HepG2 (cell line): ENCODE measurements around the gene BLID. TPM values are rescaled to one million over a fixed set of nuclear protein-coding genes. Genes with fewer than 3 reads are reported as not detected.
A peak's percentile ranks its signal among the peaks of the same experiment; 100 is the strongest.

Source experiments
- ADNP ChIP-seq: sonication (generic); formaldehyde crosslinking; IDR thresholded peaks from 2 replicates; pipeline ENCODE4 v1.4.0; 2020; ENCODE audit warnings: missing genetic modification reagents
- AKAP8 ChIP-seq: sonication (generic); formaldehyde crosslinking; IDR thresholded peaks from 2 replicates; pipeline ENCODE4 v1.5.1; 2020; ENCODE audit warnings: mild to moderate bottlenecking, missing genetic modification reagents
- FOSL1 ChIP-seq: sonication (generic); formaldehyde crosslinking; IDR thresholded peaks from 2 replicates; pipeline ENCODE4 v1.9.0; 2021; ENCODE audit warnings: missing genetic modification reagents, borderline replicate concordance
- HHEX ChIP-seq: IDR thresholded peaks from 2 replicates; pipeline ENCODE4 v1.6.1; 2016; ENCODE audit warnings: control low read depth
- MXI1 ChIP-seq: IDR thresholded peaks from 3 replicates; pipeline ENCODE4 v1.6.1; 2012; ENCODE audit warnings: low read depth, low read length, inconsistent platforms, borderline replicate concordance
- NONO ChIP-seq, 2 experiments: fragments of 450-650 bp in 1 of 2; sonication (generic) in 1 of 2; formaldehyde crosslinking in 1 of 2; IDR thresholded peaks in 1 of 2; conservative IDR thresholded peaks in 1 of 2; 2 replicates each; pipeline versions ENCODE4 v1.6.1 to v1.8.0; 2017 to 2022; ENCODE audit warnings: mild to moderate bottlenecking in 1 of 2, missing genetic modification reagents in 1 of 2, moderate library complexity in 1 of 2
- PHB2 ChIP-seq: fragments of 450-650 bp; IDR thresholded peaks from 2 replicates; pipeline ENCODE4 v1.6.1; 2018; ENCODE audit not compliant: partially characterized antibody
- RORA ChIP-seq: sonication (generic); formaldehyde crosslinking; IDR thresholded peaks from 2 replicates; pipeline ENCODE4 v1.5.0; 2020; ENCODE audit warnings: mild to moderate bottlenecking, missing genetic modification reagents, moderate library complexity
- SMAD3 ChIP-seq: sonication (generic); formaldehyde crosslinking; IDR thresholded peaks from 2 replicates; pipeline ENCODE4 v1.4.0; 2020; ENCODE audit warnings: missing genetic modification reagents
- TCF7 ChIP-seq: sonication (generic); IDR thresholded peaks from 2 replicates; pipeline ENCODE4 v1.6.1; 2016; ENCODE audit warnings: antibody characterized with exemption, low read depth
- TEAD3 ChIP-seq: optimal IDR thresholded peaks from 2 replicates; pipeline ENCODE3; 2016; ENCODE audit warnings: borderline replicate concordance
- YEATS2 ChIP-seq: sonication (generic); formaldehyde crosslinking; IDR thresholded peaks from 2 replicates; pipeline ENCODE4 v1.4.0; 2020; ENCODE audit warnings: missing genetic modification reagents, borderline replicate concordance
- ZNF468 ChIP-seq: sonication (generic); formaldehyde crosslinking; IDR thresholded peaks from 2 replicates; pipeline ENCODE4 v1.8.0; 2022; ENCODE audit warnings: mild to moderate bottlenecking, moderate library complexity, missing genetic modification reagents
- ZNF777 ChIP-seq: sonication (generic); formaldehyde crosslinking; IDR thresholded peaks from 2 replicates; pipeline ENCODE4 v1.4.0; 2020; ENCODE audit warnings: missing genetic modification reagents
- ZNF792 ChIP-seq: IDR thresholded peaks from 2 replicates; pipeline ENCODE4 v1.6.1; 2016
- ZSCAN29 ChIP-seq: sonication (generic); formaldehyde crosslinking; conservative IDR thresholded peaks from 2 replicates; pipeline ENCODE4 v1.4.0; 2020; ENCODE audit warnings: mild to moderate bottlenecking, missing genetic modification reagents
- polyA plus RNA-seq, 8 experiments: library from polyadenylated mRNA; depleted of rRNA in 3 of 8; stranded (reverse) in 7 of 8; unstranded in 1 of 8; fragments of >200 nt; fragmentation: Illumina TruSeq in 4 of 8; extraction: Trizol in 4 of 8; gene quantifications; 2 replicates each; pipeline versions ENCODE4 v1.2.1 to v1.2.3, GENCODE V29; 2011 to 2016; ENCODE audit warnings: low read depth in 4 of 8, missing spikeins in 1 of 8, mixed read lengths in 1 of 8; ENCODE audit not compliant: insufficient read depth in 1 of 8
- total RNA-seq, 5 experiments: library from RNA; depleted of rRNA; stranded (reverse); fragments of >200 nt; fragmentation: Illumina TruSeq; extraction: Trizol; gene quantifications; 2 replicates each; pipeline ENCODE4 v1.2.3, GENCODE V29; 2016; ENCODE audit warnings: low read depth in 1 of 5
- TF ChIP-seq, protein P1 (sequence below): sonication (generic); formaldehyde crosslinking; IDR thresholded peaks from 2 replicates; pipeline ENCODE4 v1.8.0; 2022; ENCODE audit warnings: low read depth, missing genetic modification reagents
- TF ChIP-seq, protein P2 (sequence below): sonication (generic); formaldehyde crosslinking; IDR thresholded peaks from 2 replicates; pipeline ENCODE4 v1.9.0; 2021; ENCODE audit warnings: missing genetic modification reagents, borderline replicate concordance
- TF ChIP-seq, protein P3 (sequence below): sonication (generic); formaldehyde crosslinking; IDR thresholded peaks from 2 replicates; pipeline ENCODE4 v1.5.0; 2020; ENCODE audit warnings: missing genetic modification reagents
- TF ChIP-seq, protein P4 (sequence below): sonication (generic); formaldehyde crosslinking; IDR thresholded peaks from 2 replicates; pipeline ENCODE4 v1.8.1; 2023; ENCODE audit warnings: mild to moderate bottlenecking, moderate library complexity, missing genetic modification reagents
- TF ChIP-seq, protein P5 (sequence below): sonication (generic); formaldehyde crosslinking; IDR thresholded peaks from 2 replicates; pipeline ENCODE4 v1.4.0; 2020; ENCODE audit warnings: missing genetic modification reagents

The BLID gene
- total and polyA plus RNA-seq, 2 of the 13 experiments (the other 11 are each of a cell fraction or from before 2014, with no cell fraction given) = not detected

DNA sequence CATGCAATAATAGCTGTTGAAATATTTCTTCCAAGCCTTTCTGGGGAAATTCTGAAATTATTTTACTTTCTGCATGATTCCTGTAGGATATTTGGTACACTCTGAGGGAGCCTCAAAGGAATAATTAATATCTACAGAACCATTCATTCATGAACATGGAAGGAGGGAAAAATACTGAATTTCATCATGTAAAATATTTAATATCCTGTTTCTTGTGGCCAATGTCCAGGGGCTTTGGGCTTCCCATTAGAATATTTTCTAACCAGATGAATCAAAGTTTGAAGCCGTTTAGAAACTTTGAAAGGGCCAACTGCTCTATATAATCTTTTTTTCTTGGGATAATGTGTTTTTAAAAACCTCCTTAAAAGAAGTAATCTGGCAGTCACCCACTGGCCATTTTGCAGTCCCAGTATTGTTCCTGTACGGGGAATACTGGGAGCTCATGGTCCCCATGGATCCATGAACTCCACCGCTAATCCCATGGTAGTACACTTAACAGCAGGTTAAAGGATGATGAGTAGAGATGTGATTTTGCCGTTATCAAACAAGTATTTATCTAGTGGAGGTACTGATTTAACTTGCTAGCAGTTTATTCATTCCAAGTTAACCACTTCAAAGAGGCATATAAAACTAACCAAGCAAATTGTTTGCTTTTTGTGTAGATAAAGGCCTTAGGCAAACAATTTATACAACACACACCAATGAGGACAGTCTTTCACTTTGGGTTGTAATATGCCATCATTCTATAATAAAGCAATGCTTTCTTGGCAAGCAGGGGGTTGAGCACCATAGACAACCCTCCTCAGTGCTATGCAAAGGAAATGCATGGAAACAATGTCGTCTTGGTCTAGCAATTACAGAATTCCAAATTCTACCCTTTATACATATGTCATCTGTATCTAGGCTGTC lies 34.5 kb upstream of the BLID start (continued):
- TF ChIP-seq ZNF777 (CRISPR knock-in tag) (no peak), ZNF792 (CRISPR knock-in tag) (peak; percentile 70; the same call in 1 of the 2 replicates), ZNF468 (CRISPR knock-in tag) (no peak), ZSCAN29 (CRISPR knock-in tag) (no peak), TEAD3 (peak; percentile 36), HHEX (CRISPR knock-in tag) (no peak), ADNP (CRISPR knock-in tag) (no peak), FOSL1 (CRISPR knock-in tag) (no peak), MXI1 (no peak), SMAD3 (CRISPR knock-in tag) (no peak), NONO (IDR thresholded peaks at IDR 0.05) (no peak), NONO (CRISPR knock-in tag; conservative IDR thresholded peaks at IDR 0.05) (no peak), TCF7 (peak; percentile 61), YEATS2 (CRISPR knock-in tag) (no peak), PHB2 (no peak), RORA (CRISPR knock-in tag) (no peak), AKAP8 (CRISPR knock-in tag) (no peak)
- TF ChIP-seq, protein P1, sequence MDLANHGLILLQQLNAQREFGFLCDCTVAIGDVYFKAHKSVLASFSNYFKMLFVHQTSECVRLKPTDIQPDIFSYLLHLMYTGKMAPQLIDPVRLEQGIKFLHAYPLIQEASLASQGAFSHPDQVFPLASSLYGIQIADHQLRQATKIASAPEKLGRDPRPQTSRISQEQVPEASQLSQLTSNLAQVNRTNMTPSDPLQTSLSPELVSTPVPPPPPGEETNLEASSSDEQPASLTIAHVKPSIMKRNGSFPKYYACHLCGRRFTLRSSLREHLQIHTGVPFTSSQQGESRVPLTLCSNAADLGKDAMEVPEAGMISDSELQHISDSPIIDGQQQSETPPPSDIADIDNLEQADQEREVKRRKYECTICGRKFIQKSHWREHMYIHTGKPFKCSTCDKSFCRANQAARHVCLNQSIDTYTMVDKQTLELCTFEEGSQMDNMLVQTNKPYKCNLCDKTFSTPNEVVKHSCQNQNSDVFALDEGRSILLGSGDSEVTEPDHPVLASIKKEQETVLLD (CRISPR knock-in tag) = no peak
- TF ChIP-seq, protein P2, sequence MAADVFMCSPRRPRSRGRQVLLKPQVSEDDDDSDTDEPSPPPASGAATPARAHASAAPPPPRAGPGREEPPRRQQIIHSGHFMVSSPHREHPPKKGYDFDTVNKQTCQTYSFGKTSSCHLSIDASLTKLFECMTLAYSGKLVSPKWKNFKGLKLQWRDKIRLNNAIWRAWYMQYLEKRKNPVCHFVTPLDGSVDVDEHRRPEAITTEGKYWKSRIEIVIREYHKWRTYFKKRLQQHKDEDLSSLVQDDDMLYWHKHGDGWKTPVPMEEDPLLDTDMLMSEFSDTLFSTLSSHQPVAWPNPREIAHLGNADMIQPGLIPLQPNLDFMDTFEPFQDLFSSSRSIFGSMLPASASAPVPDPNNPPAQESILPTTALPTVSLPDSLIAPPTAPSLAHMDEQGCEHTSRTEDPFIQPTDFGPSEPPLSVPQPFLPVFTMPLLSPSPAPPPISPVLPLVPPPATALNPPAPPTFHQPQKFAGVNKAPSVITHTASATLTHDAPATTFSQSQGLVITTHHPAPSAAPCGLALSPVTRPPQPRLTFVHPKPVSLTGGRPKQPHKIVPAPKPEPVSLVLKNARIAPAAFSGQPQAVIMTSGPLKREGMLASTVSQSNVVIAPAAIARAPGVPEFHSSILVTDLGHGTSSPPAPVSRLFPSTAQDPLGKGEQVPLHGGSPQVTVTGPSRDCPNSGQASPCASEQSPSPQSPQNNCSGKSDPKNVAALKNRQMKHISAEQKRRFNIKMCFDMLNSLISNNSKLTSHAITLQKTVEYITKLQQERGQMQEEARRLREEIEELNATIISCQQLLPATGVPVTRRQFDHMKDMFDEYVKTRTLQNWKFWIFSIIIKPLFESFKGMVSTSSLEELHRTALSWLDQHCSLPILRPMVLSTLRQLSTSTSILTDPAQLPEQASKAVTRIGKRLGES = no peak
- TF ChIP-seq, protein P3, sequence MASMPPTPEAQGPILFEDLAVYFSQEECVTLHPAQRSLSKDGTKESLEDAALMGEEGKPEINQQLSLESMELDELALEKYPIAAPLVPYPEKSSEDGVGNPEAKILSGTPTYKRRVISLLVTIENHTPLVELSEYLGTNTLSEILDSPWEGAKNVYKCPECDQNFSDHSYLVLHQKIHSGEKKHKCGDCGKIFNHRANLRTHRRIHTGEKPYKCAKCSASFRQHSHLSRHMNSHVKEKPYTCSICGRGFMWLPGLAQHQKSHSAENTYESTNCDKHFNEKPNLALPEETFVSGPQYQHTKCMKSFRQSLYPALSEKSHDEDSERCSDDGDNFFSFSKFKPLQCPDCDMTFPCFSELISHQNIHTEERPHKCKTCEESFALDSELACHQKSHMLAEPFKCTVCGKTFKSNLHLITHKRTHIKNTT (CRISPR knock-in tag) = no peak
- TF ChIP-seq, protein P4, sequence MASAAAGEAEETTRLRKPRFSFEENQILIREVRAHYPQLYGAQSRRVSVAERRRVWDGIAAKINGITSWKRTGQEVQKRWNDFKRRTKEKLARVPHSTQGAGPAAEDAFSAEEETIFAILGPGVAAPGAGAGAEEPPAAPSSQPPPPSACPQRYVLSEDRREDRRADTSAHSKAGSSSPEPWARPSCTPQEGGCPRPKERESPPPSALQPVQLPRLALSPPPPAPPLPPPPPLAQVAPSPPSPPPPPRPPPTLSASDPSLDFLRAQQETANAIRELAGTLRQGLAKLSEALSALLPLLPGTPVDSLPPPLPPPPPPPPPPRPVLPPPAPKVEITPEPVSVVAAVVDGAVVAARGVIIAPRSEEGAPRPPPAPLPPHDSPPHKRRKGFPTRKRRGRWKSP (CRISPR knock-in tag) = no peak
- TF ChIP-seq, protein P5, sequence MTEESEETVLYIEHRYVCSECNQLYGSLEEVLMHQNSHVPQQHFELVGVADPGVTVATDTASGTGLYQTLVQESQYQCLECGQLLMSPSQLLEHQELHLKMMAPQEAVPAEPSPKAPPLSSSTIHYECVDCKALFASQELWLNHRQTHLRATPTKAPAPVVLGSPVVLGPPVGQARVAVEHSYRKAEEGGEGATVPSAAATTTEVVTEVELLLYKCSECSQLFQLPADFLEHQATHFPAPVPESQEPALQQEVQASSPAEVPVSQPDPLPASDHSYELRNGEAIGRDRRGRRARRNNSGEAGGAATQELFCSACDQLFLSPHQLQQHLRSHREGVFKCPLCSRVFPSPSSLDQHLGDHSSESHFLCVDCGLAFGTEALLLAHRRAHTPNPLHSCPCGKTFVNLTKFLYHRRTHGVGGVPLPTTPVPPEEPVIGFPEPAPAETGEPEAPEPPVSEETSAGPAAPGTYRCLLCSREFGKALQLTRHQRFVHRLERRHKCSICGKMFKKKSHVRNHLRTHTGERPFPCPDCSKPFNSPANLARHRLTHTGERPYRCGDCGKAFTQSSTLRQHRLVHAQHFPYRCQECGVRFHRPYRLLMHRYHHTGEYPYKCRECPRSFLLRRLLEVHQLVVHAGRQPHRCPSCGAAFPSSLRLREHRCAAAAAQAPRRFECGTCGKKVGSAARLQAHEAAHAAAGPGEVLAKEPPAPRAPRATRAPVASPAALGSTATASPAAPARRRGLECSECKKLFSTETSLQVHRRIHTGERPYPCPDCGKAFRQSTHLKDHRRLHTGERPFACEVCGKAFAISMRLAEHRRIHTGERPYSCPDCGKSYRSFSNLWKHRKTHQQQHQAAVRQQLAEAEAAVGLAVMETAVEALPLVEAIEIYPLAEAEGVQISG (CRISPR knock-in tag) = no peak
